ENCODE results near the gene VWA8. TPM values are rescaled to one million over a fixed set of nuclear protein-coding genes. Genes with fewer than 3 reads are reported as not detected.
"Not testable (repeated sequence)": the region's sequence is repeated elsewhere in the genome, so short reads cannot be mapped to it uniquely, and the experiment has no call there.

VWA8 gene
- polyA plus RNA-seq, 1 donor from 2014 or later: 3.7 TPM

- Mint-ChIP-seq H3K36me3 (peaks cover 4% of the 10 kb centered on the region), H3K9me3 (peaks cover 0 to 2% (median 0%) of the 10 kb centered on the region in 3 donors), H3K4me3 (no peak overlapping the region), H3K27ac (no peak overlapping the region), H3K4me1 (peaks cover 0 to 3% (median 0%) of the 10 kb centered on the region in 3 donors), H3K27me3 (peaks cover 5% of the 10 kb centered on the region)
Observed at GRCh38 chr13:41548031-41548430, 412.9 kb downstream of the VWA8 start.

DNA sequence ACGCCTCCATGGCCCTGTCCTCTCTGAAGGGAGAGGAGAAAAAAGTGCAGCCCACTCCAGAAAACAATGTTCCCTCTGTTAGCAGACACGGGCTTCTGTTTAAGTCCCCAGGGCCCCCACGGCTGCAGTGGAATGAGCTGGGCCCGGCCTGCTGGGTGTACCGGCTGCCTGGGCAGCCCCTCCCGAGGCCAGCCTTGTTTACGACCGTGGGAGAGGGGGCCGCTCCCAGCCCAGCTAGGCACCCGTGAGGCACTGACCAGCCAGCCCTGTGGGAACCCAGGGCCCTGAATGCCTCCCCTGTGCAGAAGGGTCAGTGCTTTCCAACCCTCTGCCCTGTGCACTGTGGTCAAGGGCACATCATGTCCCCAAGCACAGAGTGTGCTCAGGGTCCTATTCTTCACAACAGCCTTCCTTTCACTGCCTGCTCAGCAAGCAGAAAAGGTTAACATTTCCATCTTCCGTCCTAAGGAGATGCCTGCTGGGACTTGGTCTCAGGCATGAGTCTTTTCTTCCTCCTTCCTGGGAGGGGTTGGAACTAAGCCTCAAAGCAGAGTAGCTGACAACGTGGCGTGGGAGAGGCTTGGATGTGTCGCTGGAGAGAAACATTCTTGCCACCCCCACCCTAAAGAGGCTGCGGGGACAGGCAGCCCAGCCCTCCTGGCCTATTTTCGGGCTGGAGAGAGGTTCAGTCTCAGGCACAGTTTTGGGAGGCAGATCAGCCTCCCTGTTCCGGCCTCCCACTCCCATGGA is 413.5 kb downstream of the VWA8 start:
- no peak overlapping the region for H3K27ac Mint-ChIP-seq
- peaks cover 4% of the 10 kb centered on the region for H3K36me3 Mint-ChIP-seq
- no peak overlapping the region for H3K4me3 Mint-ChIP-seq
- H3K9me3 Mint-ChIP-seq: peaks cover 0 to 2% (median 0%) of the 10 kb centered on the region in 3 donors
- peaks cover 0 to 3% (median 0%) of the 10 kb centered on the region in 3 donors for H3K4me1 Mint-ChIP-seq
- peaks cover 5% of the 10 kb centered on the region for H3K27me3 Mint-ChIP-seq

DNA sequence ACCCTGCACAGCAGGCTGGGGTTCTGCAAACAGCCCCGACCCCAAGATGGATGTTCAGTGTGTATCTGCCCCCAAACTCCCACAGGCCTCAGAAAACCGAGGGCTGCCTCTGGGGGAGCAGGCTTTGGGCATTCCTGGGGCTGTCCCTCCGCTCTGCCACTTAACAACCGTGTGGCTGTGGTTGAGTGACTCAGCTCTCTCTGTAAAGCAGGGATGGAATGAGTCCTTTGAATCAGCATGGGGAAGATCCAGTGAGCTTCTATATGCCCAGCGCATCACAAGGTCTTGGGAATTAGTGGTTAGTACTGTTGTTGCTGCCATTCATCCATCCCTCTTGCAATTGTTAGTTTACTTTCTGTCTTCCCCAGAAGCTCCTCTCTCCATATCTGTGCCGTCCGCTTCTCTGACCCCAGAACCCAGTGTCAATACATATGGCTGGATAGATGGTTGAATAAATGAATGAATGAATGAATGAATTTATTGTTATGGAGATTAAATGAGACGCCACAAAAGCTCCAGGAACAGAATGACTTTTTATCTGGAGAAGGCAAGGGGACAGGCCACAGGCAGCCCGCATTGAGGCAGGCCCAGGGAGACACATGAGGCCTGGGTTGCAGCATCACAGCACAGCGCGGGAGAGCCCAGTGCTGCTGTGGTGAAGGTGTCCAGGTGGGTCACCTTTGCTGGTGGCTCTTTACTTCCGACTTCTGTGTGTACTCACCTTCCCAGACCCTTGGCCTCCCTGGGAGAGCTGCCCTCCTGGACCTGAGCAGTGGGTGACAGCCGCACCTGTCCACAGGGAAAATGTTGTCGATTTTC is 414.3 kb downstream of the VWA8 start:
- H3K4me1 Mint-ChIP-seq: no peaks in the 10 kb centered on the region
- no peak overlapping the region for H3K4me3 Mint-ChIP-seq
- H3K9me3 Mint-ChIP-seq: peaks cover 0 to 2% (median 0%) of the 10 kb centered on the region in 3 donors
- no peak overlapping the region for H3K27ac Mint-ChIP-seq
- H3K27me3 Mint-ChIP-seq: peaks cover 5% of the 10 kb centered on the region
- H3K36me3 Mint-ChIP-seq: peaks cover 4% of the 10 kb centered on the region

DNA sequence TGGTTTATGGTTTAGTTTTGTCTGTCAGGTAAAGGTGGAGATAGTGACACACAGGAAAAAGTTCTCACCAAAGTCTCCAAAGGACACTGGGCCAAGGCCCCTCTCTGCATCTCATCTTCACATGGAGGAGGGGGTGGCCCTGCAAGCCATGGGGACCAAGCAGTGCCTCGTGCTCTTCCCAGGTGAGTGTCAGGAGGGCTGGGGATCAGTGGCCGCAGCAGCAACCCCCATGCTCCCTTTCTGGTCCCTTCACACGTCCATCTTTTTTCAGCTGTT is 415.5 kb downstream of the VWA8 start:
- Mint-ChIP-seq H3K27ac (no peak overlapping the region), H3K4me3 (no peak overlapping the region), H3K27me3 (peaks cover 5% of the 10 kb centered on the region), H3K9me3 (peaks cover 0 to 2% (median 0%) of the 10 kb centered on the region in 3 donors), H3K36me3 (peaks cover 4% of the 10 kb centered on the region), H3K4me1 (no peaks in the 10 kb centered on the region)

- peaks cover 5% of the 10 kb centered on the region for H3K27me3 Mint-ChIP-seq
- H3K27ac Mint-ChIP-seq: no peak overlapping the region
- H3K4me3 Mint-ChIP-seq: peak overlapping the region in 1 of 4 donors; percentile 32
- H3K36me3 Mint-ChIP-seq: peaks cover 4% of the 10 kb centered on the region
- no peaks in the 10 kb centered on the region for H3K4me1 Mint-ChIP-seq
- peaks cover 0 to 2% (median 0%) of the 10 kb centered on the region in 3 donors for H3K9me3 Mint-ChIP-seq
Observed at GRCh38 chr13:41543664-41544300, 417.1 kb downstream of the VWA8 start.

DNA sequence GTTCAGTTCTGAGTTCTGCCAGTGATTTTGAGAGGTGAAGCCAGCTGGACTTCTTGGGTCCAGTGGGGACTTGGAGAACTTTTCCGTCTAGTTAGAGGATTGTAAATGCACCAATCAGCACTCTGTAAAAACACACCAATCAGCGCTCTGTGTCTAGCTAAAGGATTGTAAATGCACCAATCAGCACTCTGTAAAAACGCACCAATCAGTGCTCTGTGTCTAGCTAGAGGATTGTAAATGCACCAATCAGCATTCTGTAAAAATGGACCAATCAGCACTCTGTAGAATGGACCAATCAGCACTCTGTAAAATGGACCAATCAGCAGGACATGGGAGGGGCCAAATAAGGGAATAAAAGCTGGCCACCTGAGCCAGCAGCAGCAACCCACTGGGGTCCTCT is 418.1 kb downstream of the VWA8 start:
- not testable (repeated sequence) for H3K4me3 Mint-ChIP-seq, H3K9me3 Mint-ChIP-seq, H3K36me3 Mint-ChIP-seq, H3K4me1 Mint-ChIP-seq, H3K27me3 Mint-ChIP-seq, H3K27ac Mint-ChIP-seq

GRCh38 chr13:41542281-41542680 is 418.6 kb downstream of the VWA8 start:
- Mint-ChIP-seq H3K27ac (no peak overlapping the region), H3K36me3 (peaks cover 4% of the 10 kb centered on the region), H3K4me1 (no peaks in the 10 kb centered on the region), H3K4me3 (no peak overlapping the region), H3K27me3 (peaks cover 8% of the 10 kb centered on the region), H3K9me3 (peaks cover 0 to 4% (median 0%) of the 10 kb centered on the region in 3 donors)

GRCh38 chr13:41541142-41541938 is 419.6 kb downstream of the VWA8 start:
- no peaks in the 10 kb centered on the region for H3K4me1 Mint-ChIP-seq
- H3K27ac Mint-ChIP-seq: peak overlapping the region in 1 of 3 donors; percentile 25
- no peak overlapping the region for H3K4me3 Mint-ChIP-seq
- H3K27me3 Mint-ChIP-seq: peaks cover 8% of the 10 kb centered on the region
- peaks cover 0 to 4% (median 0%) of the 10 kb centered on the region in 3 donors for H3K9me3 Mint-ChIP-seq
- peaks cover 4% of the 10 kb centered on the region for H3K36me3 Mint-ChIP-seq

- H3K27ac Mint-ChIP-seq: not testable (repeated sequence)
Observed at GRCh38 chr13:41540240-41540639, 420.7 kb downstream of the VWA8 start.

DNA sequence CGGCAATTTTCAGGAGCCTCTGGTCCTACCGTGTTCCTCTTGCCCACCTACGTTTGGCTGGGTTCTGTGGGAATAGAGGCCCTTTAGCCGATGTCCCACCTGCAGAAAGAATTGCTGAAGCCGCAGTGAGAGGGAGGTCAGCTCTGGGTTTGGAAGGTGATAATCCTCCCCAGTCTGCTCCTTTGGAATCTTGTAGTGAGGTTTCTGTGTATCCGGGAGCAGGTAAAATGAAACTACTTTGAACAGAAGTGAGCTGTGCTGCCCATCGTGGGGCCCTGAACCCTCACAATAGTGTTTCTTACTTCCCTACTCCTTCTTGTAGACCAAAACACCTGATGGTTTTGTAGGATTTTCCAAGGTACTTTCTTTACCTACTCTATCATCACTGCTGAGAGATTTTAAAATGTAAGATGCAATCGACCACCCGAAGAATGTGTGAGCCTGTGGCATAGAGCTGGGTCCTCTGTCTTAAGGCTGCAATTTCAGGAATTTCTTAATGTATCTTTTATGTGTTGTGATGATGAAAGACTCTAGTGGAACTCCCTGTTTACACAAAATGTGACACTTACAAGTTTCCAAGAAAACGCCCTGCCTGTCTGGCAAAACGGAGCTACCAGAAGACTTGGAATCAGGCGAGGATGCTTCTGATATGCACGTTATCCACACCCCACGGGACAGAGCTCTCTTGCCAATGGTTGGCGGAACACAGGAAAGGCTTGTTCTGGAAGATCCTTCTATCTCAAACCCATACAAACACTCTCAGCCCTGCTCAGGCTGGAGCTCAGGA is 427.4 kb downstream of the VWA8 start:
- Mint-ChIP-seq H3K9me3 (peaks cover 0 to 4% (median 0%) of the 10 kb centered on the region in 3 donors), H3K27ac (no peak overlapping the region), H3K27me3 (peaks cover 5% of the 10 kb centered on the region), H3K4me3 (no peak overlapping the region), H3K36me3 (no peaks in the 10 kb centered on the region), H3K4me1 (peaks cover 0 to 1% (median under 1%) of the 10 kb centered on the region in 3 donors)

More at GRCh38 chr13:41540240-41540639, 420.7 kb downstream of the VWA8 start:
- not testable (repeated sequence) for H3K27me3 Mint-ChIP-seq, H3K4me1 Mint-ChIP-seq, H3K9me3 Mint-ChIP-seq, H3K36me3 Mint-ChIP-seq, H3K4me3 Mint-ChIP-seq

DNA sequence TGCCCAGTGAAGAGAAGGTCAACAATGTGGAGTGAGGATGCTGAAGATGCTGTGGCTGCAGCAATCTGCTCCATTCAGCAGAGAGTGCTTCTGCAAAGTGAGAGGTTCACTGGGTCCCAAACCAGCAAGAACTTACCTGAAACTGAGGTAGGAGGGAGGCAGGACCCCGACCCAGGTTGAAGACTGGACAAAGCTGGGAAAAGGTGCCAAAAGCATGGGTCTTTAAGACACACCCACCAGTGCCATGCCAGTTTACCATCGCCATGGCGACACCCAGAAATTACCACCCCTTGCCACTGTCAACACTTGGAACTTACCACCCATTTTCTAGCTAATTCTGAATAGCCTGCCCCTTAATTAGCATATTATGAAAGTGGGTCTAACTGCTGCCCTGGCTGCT is 432.9 kb downstream of the VWA8 start:
- Mint-ChIP-seq H3K27me3 (peaks cover 7% of the 10 kb centered on the region), H3K4me3 (no peak overlapping the region), H3K9me3 (peaks cover 0 to 4% (median 0%) of the 10 kb centered on the region in 3 donors), H3K36me3 (no peaks in the 10 kb centered on the region), H3K4me1 (peaks cover 0 to 7% (median 1%) of the 10 kb centered on the region in 3 donors), H3K27ac (peak overlapping the region in 1 of 3 donors; percentile 33)

GRCh38 chr13:41520660-41521630 is 440.0 kb downstream of the VWA8 start:
- peak overlapping the region in 1 of 3 donors; percentile 86 for H3K27ac Mint-ChIP-seq
- no peak overlapping the region for H3K4me3 Mint-ChIP-seq
- H3K4me1 Mint-ChIP-seq: peaks cover 0 to 2% (median 0%) of the 10 kb centered on the region in 3 donors
- H3K9me3 Mint-ChIP-seq: peaks cover 0 to 4% (median 0%) of the 10 kb centered on the region in 3 donors
- no peaks in the 10 kb centered on the region for H3K36me3 Mint-ChIP-seq
- H3K27me3 Mint-ChIP-seq: peaks cover 2% of the 10 kb centered on the region

- peaks cover 0 to 2% (median 0%) of the 10 kb centered on the region in 3 donors for H3K4me1 Mint-ChIP-seq
- H3K27me3 Mint-ChIP-seq: peaks cover 2% of the 10 kb centered on the region
- H3K9me3 Mint-ChIP-seq: peaks cover 0 to 4% (median 0%) of the 10 kb centered on the region in 3 donors
- H3K27ac Mint-ChIP-seq: no peak overlapping the region
- no peaks in the 10 kb centered on the region for H3K36me3 Mint-ChIP-seq
- H3K4me3 Mint-ChIP-seq: no peak overlapping the region
Observed at GRCh38 chr13:41520016-41520659, 440.8 kb downstream of the VWA8 start.

Data from IgD-negative memory B cell (primary cell).